Left ventricle myocardium inferior (tissue), 1 donor: ENCODE results near the gene CUL1. TPM values are rescaled to one million over a fixed set of nuclear protein-coding genes. Genes with fewer than 3 reads are reported as not detected.

Source experiments
- DNase-seq: peaks from one replicate; pipeline ENCODE4 v3.0.0-alpha.2; 2020
- H3K27ac ChIP-seq: fragments of 200-600 bp; replicated peaks from 2 replicates; pipeline ENCODE4 v1.8.0; 2021
- H3K27me3 ChIP-seq: fragments of 200-600 bp; 2 replicates; pipeline ENCODE4 v1.8.0; 2021; ENCODE audit warnings: low read depth
- H3K36me3 ChIP-seq: fragments of 200-600 bp; 2 replicates; pipeline ENCODE4 v1.8.0; 2021
- H3K4me1 ChIP-seq: fragments of 200-600 bp; 2 replicates; pipeline ENCODE4 v1.8.0; 2021
- H3K4me3 ChIP-seq: fragments of 200-600 bp; 2 replicates; pipeline ENCODE4 v1.8.0; 2021; ENCODE audit warnings: mild to moderate bottlenecking, moderate library complexity
- H3K9me3 ChIP-seq: fragments of 200-600 bp; replicated peaks from 2 replicates; pipeline ENCODE4 v1.8.0; 2021
- intact Hi-C: fragments of 100-400 bp; cut with micrococcal nuclease; formaldehyde crosslinking; loops from one replicate; pipeline ENCODE4 v1.11.0; 2022
- long read RNA-seq: library from polyadenylated mRNA; unstranded; transcript quantifications from one replicate; pipeline ENCODE4 v2.0.0, GENCODE V29; 2021
- total RNA-seq: library from RNA; stranded (reverse); fragmentation: NEBNext Ultra II Directional; extraction: Animal tissue kit (Norgen Biotek cat#: 25700); gene quantifications from one replicate; pipeline ENCODE4 v1.2.1, GENCODE V29; 2021
- TF ChIP-seq, protein P1 (sequence below): fragments of 200-600 bp; IDR thresholded peaks from 2 replicates; pipeline ENCODE4 v1.8.0; 2021; ENCODE audit warnings: antibody characterized with exemption, mild to moderate bottlenecking, borderline replicate concordance
- donor health status: DM: no; HTN: yes; CAD: no; lungs with severe emphysema.

Gene CUL1
- 48.2 TPM for total RNA-seq
- long read RNA-seq, transcript CUL1-201 (22 exons, 3,064 nt) = major isoform, 141 of 156 reads
- long read RNA-seq, partial matches to known transcripts = 3 of 156 reads
- long read RNA-seq, other reads (novel, unspliced or antisense) = 10 of 156 reads

DNA sequence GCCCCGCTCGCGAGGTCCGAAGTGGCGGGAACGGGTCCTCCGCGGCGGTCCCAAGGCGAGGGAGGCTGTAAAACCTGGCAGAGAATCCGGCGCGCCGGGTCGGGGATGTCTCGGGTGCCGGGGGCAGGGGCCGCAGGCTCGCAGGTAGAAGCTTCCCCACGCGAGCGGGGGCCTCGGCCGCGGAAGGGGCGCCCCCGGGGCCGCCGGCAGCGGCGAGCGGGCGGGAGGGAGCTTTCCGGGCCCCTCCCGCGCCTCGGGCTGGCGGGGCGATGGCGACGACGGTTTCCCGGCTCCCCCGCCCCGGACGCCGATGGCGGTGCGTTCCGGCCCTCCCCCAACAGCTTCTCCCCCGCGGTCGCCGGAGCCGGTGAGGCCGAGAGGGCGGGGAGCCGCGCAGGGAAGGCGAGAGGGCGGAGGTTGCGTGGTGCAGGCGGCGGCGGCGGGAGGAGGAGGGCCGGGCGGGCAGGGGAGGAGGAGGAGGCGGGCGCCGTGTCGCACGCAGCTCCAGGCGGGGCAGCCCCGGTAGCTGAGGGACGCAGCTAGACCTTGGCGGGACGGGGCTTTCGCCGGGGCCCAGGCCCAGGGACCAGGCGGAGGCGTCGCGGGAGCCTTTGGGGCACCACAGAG is at the start of gene CUL1:
CUL1 (plus strand) TSS at position 507 of the 627 bp plus-strand sequence. CDS start 31,220 bp downstream, outside the sequence.
- peak; percentile 91 for DNase-seq
- H3K27me3 ChIP-seq = no peaks in the 10 kb centered on the region
- TF ChIP-seq, protein P1, sequence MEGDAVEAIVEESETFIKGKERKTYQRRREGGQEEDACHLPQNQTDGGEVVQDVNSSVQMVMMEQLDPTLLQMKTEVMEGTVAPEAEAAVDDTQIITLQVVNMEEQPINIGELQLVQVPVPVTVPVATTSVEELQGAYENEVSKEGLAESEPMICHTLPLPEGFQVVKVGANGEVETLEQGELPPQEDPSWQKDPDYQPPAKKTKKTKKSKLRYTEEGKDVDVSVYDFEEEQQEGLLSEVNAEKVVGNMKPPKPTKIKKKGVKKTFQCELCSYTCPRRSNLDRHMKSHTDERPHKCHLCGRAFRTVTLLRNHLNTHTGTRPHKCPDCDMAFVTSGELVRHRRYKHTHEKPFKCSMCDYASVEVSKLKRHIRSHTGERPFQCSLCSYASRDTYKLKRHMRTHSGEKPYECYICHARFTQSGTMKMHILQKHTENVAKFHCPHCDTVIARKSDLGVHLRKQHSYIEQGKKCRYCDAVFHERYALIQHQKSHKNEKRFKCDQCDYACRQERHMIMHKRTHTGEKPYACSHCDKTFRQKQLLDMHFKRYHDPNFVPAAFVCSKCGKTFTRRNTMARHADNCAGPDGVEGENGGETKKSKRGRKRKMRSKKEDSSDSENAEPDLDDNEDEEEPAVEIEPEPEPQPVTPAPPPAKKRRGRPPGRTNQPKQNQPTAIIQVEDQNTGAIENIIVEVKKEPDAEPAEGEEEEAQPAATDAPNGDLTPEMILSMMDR = no peak
- peaks cover 65% of the 10 kb centered on the region for H3K4me1 ChIP-seq
- H3K4me3 ChIP-seq = peak within 1 kb of the TSS; percentile 88
- H3K27ac ChIP-seq = peak within 1 kb of the TSS; percentile 95
- intact Hi-C loops = no loop called here
- H3K36me3 ChIP-seq = no peaks in the 10 kb centered on the region
- no peaks in the 10 kb centered on the region for H3K9me3 ChIP-seq

DNA sequence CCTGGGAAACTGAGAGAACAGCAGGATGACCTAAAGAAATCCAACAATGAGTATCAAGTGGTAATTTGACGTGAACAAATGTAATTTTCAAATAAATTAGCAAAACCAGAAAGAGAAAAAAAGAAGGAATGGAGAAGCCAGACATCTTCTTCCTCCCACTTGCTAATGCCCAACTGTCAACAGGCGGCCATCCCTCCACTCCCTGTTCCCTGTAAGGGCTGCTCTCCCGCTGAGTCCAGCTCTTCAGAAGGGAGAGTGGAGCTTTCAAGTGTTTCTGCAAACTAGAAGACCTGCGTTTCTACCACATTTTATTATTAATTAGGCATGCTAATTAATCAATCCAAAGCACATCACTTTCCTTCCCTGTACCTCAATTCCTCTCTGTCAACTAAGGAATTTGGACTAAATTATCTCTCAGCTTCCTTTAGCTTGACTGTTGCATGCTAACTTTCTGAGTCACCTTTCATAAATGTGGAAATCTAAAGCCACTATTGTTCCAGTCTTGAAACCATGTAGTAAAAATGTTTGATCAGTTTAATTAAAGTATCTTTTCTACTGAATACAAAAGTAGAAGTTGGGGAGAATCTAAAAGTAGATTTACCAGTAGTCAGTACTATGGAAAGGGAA is 48.4 kb upstream of the CUL1 start:
- TF ChIP-seq, protein P1 = no peak
- H3K27ac ChIP-seq = no peak overlapping the region
- no peaks in the 10 kb centered on the region for H3K36me3 ChIP-seq
- no peak for DNase-seq
- no peaks in the 10 kb centered on the region for H3K4me1 ChIP-seq
- H3K27me3 ChIP-seq = peaks cover 23% of the 10 kb centered on the region
- no peaks in the 10 kb centered on the region for H3K9me3 ChIP-seq
- intact Hi-C loops = no loop called here
- H3K4me3 ChIP-seq = no peak overlapping the region

DNA sequence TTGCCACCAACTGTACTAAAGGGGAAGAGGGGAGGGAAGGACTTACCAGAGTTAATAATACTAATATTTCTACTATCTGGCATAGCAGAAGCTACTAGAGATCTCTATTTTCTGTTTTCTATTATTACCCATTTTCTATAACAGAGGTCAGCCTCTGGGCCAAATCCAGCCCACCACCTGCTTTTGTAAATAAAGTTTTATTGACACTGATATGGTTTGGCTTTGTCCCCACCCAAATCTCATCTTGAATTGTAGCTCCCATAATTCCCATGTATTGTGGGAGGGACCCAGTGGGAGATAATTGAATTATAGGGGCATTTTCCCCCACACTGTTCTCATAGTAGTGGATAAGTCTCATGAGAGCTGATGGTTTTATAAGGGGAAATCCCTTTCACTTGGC is 45.9 kb upstream of the CUL1 start:
- intact Hi-C loops = no loop called here
- TF ChIP-seq, protein P1 = no peak

DNA sequence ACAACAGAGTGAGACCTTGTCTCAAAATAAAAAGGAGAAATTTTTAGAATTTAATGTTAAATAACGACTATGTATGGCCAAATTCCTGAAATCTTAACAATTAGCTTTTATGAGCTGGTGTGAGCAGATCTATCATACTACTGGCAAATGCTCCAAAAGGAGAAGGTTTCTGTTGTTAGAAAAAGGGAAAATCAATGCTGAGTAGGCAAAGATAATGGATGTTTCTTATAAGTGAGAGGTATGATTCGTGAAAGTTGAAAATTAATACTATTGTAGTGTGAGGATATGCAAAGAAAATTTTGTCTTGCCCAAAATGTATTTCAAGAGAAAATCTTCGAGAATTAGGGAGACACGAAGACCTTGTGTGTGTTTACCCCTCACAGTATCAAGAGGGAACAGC is 40.8 kb upstream of the CUL1 start:
- Histone ChIP-seq H3K4me3 (no peak overlapping the region), H3K36me3 (no peaks in the 10 kb centered on the region), H3K9me3 (no peaks in the 10 kb centered on the region), H3K27me3 (no peaks in the 10 kb centered on the region), H3K27ac (no peak overlapping the region), H3K4me1 (no peaks in the 10 kb centered on the region)
- intact Hi-C loops = no loop called here
- no peak for DNase-seq
- TF ChIP-seq, protein P1 = no peak

More for the DNA sequence above, 45.9 kb upstream of the CUL1 start:
- H3K36me3 ChIP-seq = no peaks in the 10 kb centered on the region
- H3K27ac ChIP-seq = no peak overlapping the region
- H3K4me3 ChIP-seq = no peak overlapping the region
- no peaks in the 10 kb centered on the region for H3K4me1 ChIP-seq
- no peaks in the 10 kb centered on the region for H3K9me3 ChIP-seq
- peaks cover 19% of the 10 kb centered on the region for H3K27me3 ChIP-seq
- DNase-seq = no peak

DNA sequence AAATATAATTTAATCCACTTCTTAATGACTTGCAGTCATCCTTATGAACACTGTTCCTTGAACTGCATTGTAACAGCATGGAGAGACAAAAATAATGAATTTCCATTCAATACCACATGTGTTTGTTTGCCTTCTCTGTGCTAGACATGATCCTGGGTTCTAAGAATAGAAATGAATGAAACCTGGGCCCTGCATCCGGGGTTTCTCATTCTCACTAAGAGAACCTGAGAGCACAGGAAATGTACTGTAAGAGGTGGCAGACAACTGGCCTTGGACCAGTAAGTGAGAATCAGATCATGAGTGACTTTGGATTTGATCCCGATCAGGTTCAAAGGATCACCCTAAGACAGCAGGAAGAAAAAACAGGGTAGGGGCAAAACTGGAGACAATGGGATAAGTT is 37.2 kb upstream of the CUL1 start:
- intact Hi-C loops = no loop called here

More for the DNA sequence above, 37.2 kb upstream of the CUL1 start:
- H3K4me1 ChIP-seq = peaks cover 10% of the 10 kb centered on the region
- H3K4me3 ChIP-seq = no peak overlapping the region
- H3K9me3 ChIP-seq = no peaks in the 10 kb centered on the region
- H3K27ac ChIP-seq = no peak overlapping the region
- TF ChIP-seq, protein P1 = no peak
- H3K36me3 ChIP-seq = no peaks in the 10 kb centered on the region
- DNase-seq = no peak
- no peaks in the 10 kb centered on the region for H3K27me3 ChIP-seq
